Thymus (tissue), 11 donors: ENCODE data around the gene THRB. TPM values are rescaled to one million over a fixed set of nuclear protein-coding genes. Genes with fewer than 3 reads are reported as not detected.

ENCODE experiments used
- DNase-seq, 9 donors: peaks; one replicate each; pipeline ENCODE4 v3.0.0-alpha.2; 2013; ENCODE audit warnings: low spot score in 9 of 9, low read depth in 6 of 9, missing footprints in 1 of 9
- H3K27ac ChIP-seq, 2 donors: one replicate each; pipeline ENCODE4 v1.5.1; 2013; ENCODE audit warnings: control low read depth in 1 of 2, low read depth in 1 of 2, low read length in 1 of 2, mild to moderate bottlenecking in 1 of 2, moderate library complexity in 1 of 2
- H3K27me3 ChIP-seq, 2 donors: one replicate each; pipeline ENCODE4 v1.5.1; 2013; ENCODE audit warnings: low read length in 1 of 2; ENCODE audit not compliant: control insufficient read depth in 2 of 2, insufficient read depth in 1 of 2
- H3K36me3 ChIP-seq, 2 donors: one replicate each; pipeline ENCODE4 v1.5.1; 2013; ENCODE audit warnings: low read length in 1 of 2, mild to moderate bottlenecking in 1 of 2, moderate library complexity in 1 of 2; ENCODE audit not compliant: control insufficient read depth in 2 of 2, insufficient read depth in 2 of 2
- H3K4me1 ChIP-seq, 2 donors: one replicate each; pipeline ENCODE4 v1.5.1; 2013; ENCODE audit warnings: low read length in 2 of 2; ENCODE audit not compliant: control insufficient read depth in 2 of 2, insufficient read depth in 2 of 2
- H3K4me3 ChIP-seq, 2 donors: one replicate each; pipeline ENCODE4 v1.5.1; 2013; ENCODE audit warnings: low read length in 2 of 2, control low read depth in 1 of 2, mild to moderate bottlenecking in 1 of 2
- H3K9me3 ChIP-seq, 2 donors: one replicate each; pipeline ENCODE4 v1.5.1; 2013; ENCODE audit warnings: low read length in 1 of 2, mild to moderate bottlenecking in 1 of 2; ENCODE audit not compliant: control insufficient read depth in 2 of 2, insufficient read depth in 1 of 2
- WGBS: extraction: QIAGEN DNeasy Blood & Tissue Kit; methylation state at CpG from one replicate; pipeline ENCODE4 v1.1.7; 2013; 5-methylcytosine and 5-hydroxymethylcytosine counted together
- polyA plus RNA-seq: library from polyadenylated mRNA; stranded (reverse); fragments of 200-250 nt; gene quantifications from one replicate; pipeline ENCODE4 v1.2.3, GENCODE V29; 2013
- total RNA-seq: library from RNA; stranded (reverse); fragments of 120-200 nt; gene quantifications from one replicate; pipeline ENCODE4 v1.2.4, GENCODE V29; 2013
- donor health status: healthy.

The THRB gene
- total and polyA plus RNA-seq, 2 donors = 2.2 to 3.5 TPM

GRCh38 chr3:24506966-24507775 is 12.5 kb upstream of the THRB start:
- 91% methylated on average over 3 of the region's 3 CpGs for WGBS
- Histone ChIP-seq H3K27ac (no peak overlapping the region), H3K27me3 (no peaks in the 10 kb centered on the region), H3K36me3 (no peaks in the 10 kb centered on the region), H3K9me3 (no peaks in the 10 kb centered on the region), H3K4me1 (no peaks in the 10 kb centered on the region), H3K4me3 (no peak overlapping the region)
- DNase-seq = no peak

DNA sequence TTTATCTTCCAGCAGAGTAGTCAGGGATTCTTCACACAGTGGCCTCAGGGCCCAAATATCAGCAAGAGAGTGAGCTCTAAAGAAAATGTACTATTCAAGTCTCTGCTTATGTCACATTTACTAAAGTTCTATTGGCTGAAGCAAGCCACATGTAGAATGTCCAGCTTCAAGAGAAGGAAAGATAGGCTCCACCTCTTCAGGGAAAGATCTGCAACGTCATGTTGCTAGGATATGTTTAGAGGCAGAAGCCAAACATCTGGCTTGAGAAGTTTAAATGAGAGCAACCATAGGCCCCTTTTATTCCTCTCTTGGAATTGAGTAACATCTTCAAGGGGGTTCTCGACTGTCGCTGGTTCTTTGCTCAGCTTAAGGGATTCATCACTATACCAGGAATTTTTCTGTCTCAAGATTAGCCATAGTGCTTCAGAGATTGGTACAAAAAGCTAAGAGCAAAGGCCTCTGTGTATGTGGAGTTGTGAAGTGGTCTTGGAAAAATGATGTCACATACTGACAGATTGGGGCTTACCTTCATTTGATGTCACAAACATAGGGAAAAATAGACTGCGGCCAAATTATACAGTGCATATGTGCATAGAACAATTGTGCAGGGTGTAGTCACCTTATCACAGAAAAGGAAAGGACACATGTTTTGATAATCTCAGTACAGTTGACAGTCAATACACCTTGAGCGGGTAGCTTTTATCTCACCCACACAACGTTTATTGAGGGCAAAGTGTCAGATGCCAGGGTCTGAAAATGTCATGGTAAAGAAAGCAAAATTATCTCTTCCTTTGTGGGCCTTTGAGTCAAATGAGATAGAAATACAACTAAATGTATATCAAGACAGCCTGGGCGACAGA is 11.3 kb upstream of the THRB start:
- 93% methylated on average over 7 of the region's 7 CpGs for WGBS
- no peaks in the 10 kb centered on the region for H3K4me1 ChIP-seq
- H3K27ac ChIP-seq = no peak overlapping the region
- H3K9me3 ChIP-seq = no peaks in the 10 kb centered on the region
- H3K36me3 ChIP-seq = no peaks in the 10 kb centered on the region
- no peak overlapping the region for H3K4me3 ChIP-seq
- no peak for DNase-seq
- H3K27me3 ChIP-seq = no peaks in the 10 kb centered on the region

DNA sequence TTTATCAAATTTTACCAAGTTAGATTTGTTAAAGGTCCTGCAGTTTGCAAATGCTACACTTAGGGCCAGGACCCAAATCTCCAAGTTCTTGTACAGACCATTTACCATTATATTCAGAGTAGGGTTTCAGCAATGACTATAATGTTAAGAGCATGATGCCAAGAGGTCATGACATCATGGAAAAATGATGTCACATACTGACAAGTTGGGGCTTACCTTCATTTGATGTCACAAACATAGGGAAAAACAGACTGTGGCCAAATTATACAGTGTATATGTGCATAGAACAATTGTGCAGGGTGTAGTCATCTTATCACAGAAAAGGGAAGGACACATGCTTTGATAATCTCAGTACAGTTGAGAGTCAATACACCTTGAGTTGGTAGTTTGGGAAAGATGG is 10.1 kb upstream of the THRB start:
- Histone ChIP-seq H3K4me1 (no peaks in the 10 kb centered on the region), H3K27me3 (no peaks in the 10 kb centered on the region), H3K4me3 (no peak overlapping the region), H3K9me3 (no peaks in the 10 kb centered on the region), H3K27ac (no peak overlapping the region), H3K36me3 (no peaks in the 10 kb centered on the region)
- no peak for DNase-seq

GRCh38 chr3:24503616-24504113 is 9.0 kb upstream of the THRB start:
- no peaks in the 10 kb centered on the region for H3K36me3 ChIP-seq
- 70% methylated on average over 3 of the region's 3 CpGs for WGBS
- H3K4me3 ChIP-seq = no peak overlapping the region
- H3K27ac ChIP-seq = no peak overlapping the region
- H3K4me1 ChIP-seq = no peaks in the 10 kb centered on the region
- no peak for DNase-seq
- no peaks in the 10 kb centered on the region for H3K9me3 ChIP-seq
- H3K27me3 ChIP-seq = no peaks in the 10 kb centered on the region

GRCh38 chr3:24502690-24503089 is 8.0 kb upstream of the THRB start:
- Histone ChIP-seq H3K27me3 (no peaks in the 10 kb centered on the region), H3K9me3 (no peaks in the 10 kb centered on the region), H3K4me1 (no peaks in the 10 kb centered on the region), H3K4me3 (no peak overlapping the region), H3K36me3 (no peaks in the 10 kb centered on the region), H3K27ac (no peak overlapping the region)
- WGBS = 15% methylated on average over 1 of the region's 1 CpG
- DNase-seq = no peak

- Histone ChIP-seq H3K27me3 (peaks cover 8 to 11% of the 10 kb centered on the region in 2 donors), H3K36me3 (no peaks in the 10 kb centered on the region), H3K4me3 (no peak overlapping the region), H3K4me1 (no peaks in the 10 kb centered on the region), H3K27ac (no peak overlapping the region), H3K9me3 (no peaks in the 10 kb centered on the region)
- WGBS = 99% methylated on average over 1 of the region's 1 CpG
- no peak for DNase-seq
Observed at GRCh38 chr3:24500806-24501205, 6.2 kb upstream of the THRB start.

GRCh38 chr3:24499991-24500390 is 5.3 kb upstream of the THRB start:
- Histone ChIP-seq H3K4me1 (no peaks in the 10 kb centered on the region), H3K4me3 (no peak overlapping the region), H3K27me3 (peaks cover 15 to 19% of the 10 kb centered on the region in 2 donors), H3K27ac (no peak overlapping the region), H3K9me3 (no peaks in the 10 kb centered on the region), H3K36me3 (no peaks in the 10 kb centered on the region)
- no peak for DNase-seq
- 93% methylated on average over 3 of the region's 3 CpGs for WGBS

DNA sequence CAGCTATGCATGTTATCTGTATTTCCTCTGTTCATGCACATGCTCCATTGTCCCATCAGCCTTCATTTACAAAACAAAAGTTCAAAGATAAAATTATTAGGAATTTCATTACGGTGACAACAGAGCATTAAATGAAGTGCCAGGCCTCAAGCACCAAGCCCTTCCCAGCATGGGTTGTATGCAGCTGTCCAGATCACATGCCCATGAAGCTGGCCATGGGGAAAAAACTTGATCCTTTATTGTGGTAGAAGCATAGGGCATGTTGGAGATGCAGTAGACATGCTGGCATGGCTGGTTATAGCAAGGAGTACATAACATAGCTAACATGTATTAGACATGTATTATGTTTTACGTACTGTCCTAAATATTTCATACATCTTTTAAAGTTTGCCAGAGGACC is 4.1 kb upstream of the THRB start:
- Histone ChIP-seq H3K4me1 (peaks cover 0 to 5% of the 10 kb centered on the region in 2 donors), H3K27ac (no peak overlapping the region), H3K9me3 (no peaks in the 10 kb centered on the region), H3K36me3 (no peaks in the 10 kb centered on the region), H3K4me3 (no peak overlapping the region), H3K27me3 (peaks cover 27 to 31% of the 10 kb centered on the region in 2 donors)
- no peak for DNase-seq
- WGBS = 98% methylated on average over 2 of the region's 2 CpGs

GRCh38 chr3:24498391-24498790 is 3.7 kb upstream of the THRB start:
- DNase-seq = no peak
- no peaks in the 10 kb centered on the region for H3K9me3 ChIP-seq
- H3K4me1 ChIP-seq = peaks cover 0 to 5% of the 10 kb centered on the region in 2 donors
- H3K27ac ChIP-seq = no peak overlapping the region
- no peak overlapping the region for H3K4me3 ChIP-seq
- H3K36me3 ChIP-seq = no peaks in the 10 kb centered on the region
- 83% methylated on average over 2 of the region's 2 CpGs for WGBS
- H3K27me3 ChIP-seq = peaks cover 31 to 32% of the 10 kb centered on the region in 2 donors
